Hepatocyte (in vitro differentiated cells): ENCODE measurements around the gene CDK17.

Experiments used
- EZH2phosphoT487 ChIP-seq: fragments of 200-600 bp; sonication (generic); IDR thresholded peaks from one replicate; pipeline ENCODE4 v1.6.1; 2018; ENCODE audit warnings: antibody characterized with exemption, mild to moderate bottlenecking, low read depth, moderate library complexity; ENCODE audit not compliant: unreplicated experiment, severe bottlenecking
- TF ChIP-seq, protein P1 (sequence below): fragments of 200-600 bp; sonication (generic); IDR thresholded peaks from 2 replicates; pipeline ENCODE4 v1.5.1; 2016; ENCODE audit warnings: antibody characterized with exemption, mild to moderate bottlenecking; ENCODE audit not compliant: poor library complexity

DNA sequence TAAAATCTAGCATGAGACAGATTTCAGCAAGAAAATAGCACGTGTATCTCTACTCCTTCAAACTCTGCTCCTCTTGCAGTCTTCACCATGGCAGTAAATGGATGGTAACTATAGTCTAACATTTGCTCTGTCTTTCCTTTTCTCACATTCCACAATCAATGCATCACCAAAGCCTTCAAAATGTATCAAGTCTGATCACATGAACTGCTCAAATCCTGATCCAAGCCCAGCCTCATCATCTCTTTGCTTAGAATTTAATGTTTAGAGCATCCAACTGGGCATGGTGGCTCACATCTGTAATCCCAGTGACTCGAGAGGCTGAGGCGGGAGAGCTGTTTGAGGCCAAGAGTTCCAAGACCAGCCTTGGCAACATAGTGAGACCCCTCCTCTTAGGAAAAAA is 45.9 kb downstream of the CDK17 start:
- TF ChIP-seq, protein P1, sequence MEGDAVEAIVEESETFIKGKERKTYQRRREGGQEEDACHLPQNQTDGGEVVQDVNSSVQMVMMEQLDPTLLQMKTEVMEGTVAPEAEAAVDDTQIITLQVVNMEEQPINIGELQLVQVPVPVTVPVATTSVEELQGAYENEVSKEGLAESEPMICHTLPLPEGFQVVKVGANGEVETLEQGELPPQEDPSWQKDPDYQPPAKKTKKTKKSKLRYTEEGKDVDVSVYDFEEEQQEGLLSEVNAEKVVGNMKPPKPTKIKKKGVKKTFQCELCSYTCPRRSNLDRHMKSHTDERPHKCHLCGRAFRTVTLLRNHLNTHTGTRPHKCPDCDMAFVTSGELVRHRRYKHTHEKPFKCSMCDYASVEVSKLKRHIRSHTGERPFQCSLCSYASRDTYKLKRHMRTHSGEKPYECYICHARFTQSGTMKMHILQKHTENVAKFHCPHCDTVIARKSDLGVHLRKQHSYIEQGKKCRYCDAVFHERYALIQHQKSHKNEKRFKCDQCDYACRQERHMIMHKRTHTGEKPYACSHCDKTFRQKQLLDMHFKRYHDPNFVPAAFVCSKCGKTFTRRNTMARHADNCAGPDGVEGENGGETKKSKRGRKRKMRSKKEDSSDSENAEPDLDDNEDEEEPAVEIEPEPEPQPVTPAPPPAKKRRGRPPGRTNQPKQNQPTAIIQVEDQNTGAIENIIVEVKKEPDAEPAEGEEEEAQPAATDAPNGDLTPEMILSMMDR = no peak
- no peak for TF ChIP-seq EZH2phosphoT487
